ENCODE data around the gene MATN4.

Gene MATN4

GRCh38 chr20:45329497-45330319, 21.6 kb upstream of the MATN4 start:
- DNase-seq (ENCODE audit: low read depth, low spot score): no peak
- Histone ChIP-seq H3K9me3 (ENCODE audit: insufficient read depth, low read length) (no peaks in the 10 kb centered on the region), H3K4me3 (ENCODE audit: insufficient read length, low read depth) (no peak overlapping the region), H3K36me3 (ENCODE audit: insufficient read depth, insufficient read length, low read length) (peaks cover 97% of the 10 kb centered on the region), H3K9ac (ENCODE audit: insufficient read length, low read depth) (no peak overlapping the region), H3K4me1 (ENCODE audit: insufficient read depth, insufficient read length) (peaks cover 3% of the 10 kb centered on the region), H3K27me3 (ENCODE audit: insufficient read depth, insufficient read length) (no peaks in the 10 kb centered on the region)
- TF ChIP-seq YY1 (IDR thresholded peaks at IDR 0.05; ENCODE audit: insufficient read depth, insufficient read length) (no peak), SUZ12 (IDR thresholded peaks at IDR 0.05; ENCODE audit: extremely low read depth, insufficient read depth, insufficient read length) (no peak), ZNF274 (IDR thresholded peaks at IDR 0.05; ENCODE audit: low read depth, low read length) (no peak)

- Histone ChIP-seq H3K36me3 (ENCODE audit: insufficient read depth, insufficient read length, low read length) (peaks cover 90% of the 10 kb centered on the region), H3K27me3 (ENCODE audit: insufficient read depth, insufficient read length) (no peaks in the 10 kb centered on the region), H3K9ac (ENCODE audit: insufficient read length, low read depth) (no peak overlapping the region), H3K4me1 (ENCODE audit: insufficient read depth, insufficient read length) (peaks cover 3% of the 10 kb centered on the region), H3K9me3 (ENCODE audit: insufficient read depth, low read length) (no peaks in the 10 kb centered on the region), H3K4me3 (ENCODE audit: insufficient read length, low read depth) (no peak overlapping the region)
- TF ChIP-seq YY1 (IDR thresholded peaks at IDR 0.05; ENCODE audit: insufficient read depth, insufficient read length) (no peak), ZNF274 (IDR thresholded peaks at IDR 0.05; ENCODE audit: low read depth, low read length) (no peak), SUZ12 (IDR thresholded peaks at IDR 0.05; ENCODE audit: extremely low read depth, insufficient read depth, insufficient read length) (no peak)
- DNase-seq (ENCODE audit: low read depth, low spot score): no peak
Measured at GRCh38 chr20:45328451-45328850, 20.4 kb upstream of the MATN4 start.

GRCh38 chr20:45325371-45325770, 17.3 kb upstream of the MATN4 start:
- no peak for DNase-seq (ENCODE audit: low read depth, low spot score)
- peaks cover 3% of the 10 kb centered on the region for H3K4me1 ChIP-seq (ENCODE audit: insufficient read depth, insufficient read length)

GRCh38 chr20:45323731-45324130, 15.6 kb upstream of the MATN4 start:
- H3K4me1 ChIP-seq (ENCODE audit: insufficient read depth, insufficient read length): peaks cover 3% of the 10 kb centered on the region
- no peak overlapping the region for H3K9ac ChIP-seq (ENCODE audit: insufficient read length, low read depth)
- no peak for DNase-seq (ENCODE audit: low read depth, low spot score)
- TF ChIP-seq YY1 (IDR thresholded peaks at IDR 0.05; ENCODE audit: insufficient read depth, insufficient read length) (no peak), SUZ12 (IDR thresholded peaks at IDR 0.05; ENCODE audit: extremely low read depth, insufficient read depth, insufficient read length) (no peak), ZNF274 (IDR thresholded peaks at IDR 0.05; ENCODE audit: low read depth, low read length) (no peak)
- H3K36me3 ChIP-seq (ENCODE audit: insufficient read depth, insufficient read length, low read length): peaks cover 43% of the 10 kb centered on the region
- H3K4me3 ChIP-seq (ENCODE audit: insufficient read length, low read depth): no peak overlapping the region
- H3K27me3 ChIP-seq (ENCODE audit: insufficient read depth, insufficient read length): no peaks in the 10 kb centered on the region
- H3K9me3 ChIP-seq (ENCODE audit: insufficient read depth, low read length): no peaks in the 10 kb centered on the region

More at GRCh38 chr20:45325371-45325770, 17.3 kb upstream of the MATN4 start:
- no peak for TF ChIP-seq ZNF274 (IDR thresholded peaks at IDR 0.05; ENCODE audit: low read depth, low read length)
- TF ChIP-seq YY1 (IDR thresholded peaks at IDR 0.05; ENCODE audit: insufficient read depth, insufficient read length): no peak
- TF ChIP-seq SUZ12 (IDR thresholded peaks at IDR 0.05; ENCODE audit: extremely low read depth, insufficient read depth, insufficient read length): no peak
- no peak overlapping the region for H3K4me3 ChIP-seq (ENCODE audit: insufficient read length, low read depth)
- peaks cover 60% of the 10 kb centered on the region for H3K36me3 ChIP-seq (ENCODE audit: insufficient read depth, insufficient read length, low read length)
- H3K27me3 ChIP-seq (ENCODE audit: insufficient read depth, insufficient read length): no peaks in the 10 kb centered on the region
- H3K9ac ChIP-seq (ENCODE audit: insufficient read length, low read depth): peak overlapping the region; percentile 5
- no peaks in the 10 kb centered on the region for H3K9me3 ChIP-seq (ENCODE audit: insufficient read depth, low read length)

GRCh38 chr20:45322952-45323383, 14.9 kb upstream of the MATN4 start:
- H3K9me3 ChIP-seq (ENCODE audit: insufficient read depth, low read length): no peaks in the 10 kb centered on the region
- peaks cover 36% of the 10 kb centered on the region for H3K36me3 ChIP-seq (ENCODE audit: insufficient read depth, insufficient read length, low read length)
- TF ChIP-seq SUZ12 (IDR thresholded peaks at IDR 0.05; ENCODE audit: extremely low read depth, insufficient read depth, insufficient read length) (no peak), ZNF274 (IDR thresholded peaks at IDR 0.05; ENCODE audit: low read depth, low read length) (no peak), YY1 (IDR thresholded peaks at IDR 0.05; ENCODE audit: insufficient read depth, insufficient read length) (no peak)
- no peak for DNase-seq (ENCODE audit: low read depth, low spot score)
- H3K4me1 ChIP-seq (ENCODE audit: insufficient read depth, insufficient read length): peaks cover 3% of the 10 kb centered on the region
- H3K9ac ChIP-seq (ENCODE audit: insufficient read length, low read depth): no peak overlapping the region
- H3K27me3 ChIP-seq (ENCODE audit: insufficient read depth, insufficient read length): no peaks in the 10 kb centered on the region
- no peak overlapping the region for H3K4me3 ChIP-seq (ENCODE audit: insufficient read length, low read depth)

- H3K36me3 ChIP-seq (ENCODE audit: insufficient read depth, insufficient read length, low read length): peaks cover 17% of the 10 kb centered on the region
- no peaks in the 10 kb centered on the region for H3K27me3 ChIP-seq (ENCODE audit: insufficient read depth, insufficient read length)
- no peak overlapping the region for H3K9ac ChIP-seq (ENCODE audit: insufficient read length, low read depth)
- peaks cover 3% of the 10 kb centered on the region for H3K4me1 ChIP-seq (ENCODE audit: insufficient read depth, insufficient read length)
- DNase-seq (ENCODE audit: low read depth, low spot score): no peak
- TF ChIP-seq YY1 (IDR thresholded peaks at IDR 0.05; ENCODE audit: insufficient read depth, insufficient read length) (no peak), ZNF274 (IDR thresholded peaks at IDR 0.05; ENCODE audit: low read depth, low read length) (no peak), SUZ12 (IDR thresholded peaks at IDR 0.05; ENCODE audit: extremely low read depth, insufficient read depth, insufficient read length) (no peak)
- no peaks in the 10 kb centered on the region for H3K9me3 ChIP-seq (ENCODE audit: insufficient read depth, low read length)
- no peak overlapping the region for H3K4me3 ChIP-seq (ENCODE audit: insufficient read length, low read depth)
Measured at GRCh38 chr20:45320948-45321595, 13.0 kb upstream of the MATN4 start.

- no peaks in the 10 kb centered on the region for H3K4me1 ChIP-seq (ENCODE audit: insufficient read depth, insufficient read length)
- no peak overlapping the region for H3K4me3 ChIP-seq (ENCODE audit: insufficient read length, low read depth)
Measured at GRCh38 chr20:45318948-45319347, 10.8 kb upstream of the MATN4 start.

More at GRCh38 chr20:45318948-45319347, 10.8 kb upstream of the MATN4 start:
- TF ChIP-seq YY1 (IDR thresholded peaks at IDR 0.05; ENCODE audit: insufficient read depth, insufficient read length) (no peak), ZNF274 (IDR thresholded peaks at IDR 0.05; ENCODE audit: low read depth, low read length) (no peak), SUZ12 (IDR thresholded peaks at IDR 0.05; ENCODE audit: extremely low read depth, insufficient read depth, insufficient read length) (no peak)
- H3K9ac ChIP-seq (ENCODE audit: insufficient read length, low read depth): no peak overlapping the region
- no peaks in the 10 kb centered on the region for H3K36me3 ChIP-seq (ENCODE audit: insufficient read depth, insufficient read length, low read length)
- H3K9me3 ChIP-seq (ENCODE audit: insufficient read depth, low read length): no peaks in the 10 kb centered on the region
- no peaks in the 10 kb centered on the region for H3K27me3 ChIP-seq (ENCODE audit: insufficient read depth, insufficient read length)
- DNase-seq (ENCODE audit: low read depth, low spot score): no peak

Data from NT2/D1 (cell line).